Retinal pigment epithelial cell (primary cell): Measurements from ENCODE around the gene SLC2A10.

Experiments used
- DNase-seq: peaks from one replicate; pipeline ENCODE4 v3.0.0-alpha.2; 2010; ENCODE audit warnings: low read depth
- H3K4me3 ChIP-seq: 2 replicates; pipeline ENCODE4 v1.5.1; 2011; ENCODE audit warnings: mild to moderate bottlenecking, low read length, control low read depth, moderate library complexity
- CTCF ChIP-seq: conservative IDR thresholded peaks from 2 replicates; pipeline ENCODE4 v1.5.1; 2011; ENCODE audit warnings: low read depth, low read length, control low read depth, inconsistent platforms

The SLC2A10 gene

GRCh38 chr20:46764068-46764467 lies 54.6 kb downstream of the SLC2A10 start:
- DNase-seq: no peak
- H3K4me3 ChIP-seq: no peak overlapping the region
- no peak for TF ChIP-seq CTCF

GRCh38 chr20:46765506-46766120 lies 56.2 kb downstream of the SLC2A10 start:
- H3K4me3 ChIP-seq: no peak overlapping the region
- TF ChIP-seq CTCF: no peak
- no peak for DNase-seq

- no peak overlapping the region for H3K4me3 ChIP-seq
- TF ChIP-seq CTCF: peak; percentile 89
- no peak for DNase-seq
These were observed 57.8 kb downstream of the SLC2A10 start for GRCh38 chr20:46767127-46767761.

- no peak for TF ChIP-seq CTCF
These were observed 61.1 kb downstream of the SLC2A10 start for GRCh38 chr20:46770330-46771194.

GRCh38 chr20:46771195-46771588 lies 61.7 kb downstream of the SLC2A10 start:
- H3K4me3 ChIP-seq: no peak overlapping the region
- no peak for DNase-seq
- TF ChIP-seq CTCF: no peak

More at GRCh38 chr20:46770330-46771194, 61.1 kb downstream of the SLC2A10 start:
- no peak overlapping the region for H3K4me3 ChIP-seq
- no peak for DNase-seq

- DNase-seq: no peak
- H3K4me3 ChIP-seq: no peak overlapping the region
- no peak for TF ChIP-seq CTCF
These were observed 63.5 kb downstream of the SLC2A10 start for GRCh38 chr20:46772901-46773300.
